HepG2 (cell line): ENCODE results near the gene SOX12. TPM values are rescaled to one million over a fixed set of nuclear protein-coding genes. Genes with fewer than 3 reads are reported as not detected.

Experiments used
- AGO2 ChIP-seq: fragments of 200-400 bp; formaldehyde crosslinking; optimal IDR thresholded peaks from 2 replicates; pipeline ENCODE3; 2017; ENCODE audit warnings: mild to moderate bottlenecking, low read depth, low read length, moderate library complexity
- HNF4A ChIP-seq: sonication (generic); formaldehyde crosslinking; IDR thresholded peaks from 2 replicates; pipeline ENCODE4 v1.4.0; 2020; ENCODE audit warnings: missing genetic modification reagents
- KDM3A ChIP-seq: IDR thresholded peaks from 2 replicates; pipeline ENCODE4 v1.6.1; 2018; ENCODE audit warnings: low read depth, missing compliant biosample characterization
- MXI1 ChIP-seq: IDR thresholded peaks from 3 replicates; pipeline ENCODE4 v1.6.1; 2012; ENCODE audit warnings: low read depth, low read length, inconsistent platforms, borderline replicate concordance
- ONECUT2 ChIP-seq: sonication (generic); formaldehyde crosslinking; IDR thresholded peaks from 2 replicates; pipeline ENCODE4 v1.4.0; 2020; ENCODE audit warnings: missing genetic modification reagents
- PAF1 ChIP-seq: IDR thresholded peaks from 2 replicates; pipeline ENCODE4 v1.6.1; 2016; ENCODE audit warnings: missing genetic modification reagents, missing compliant biosample characterization
- PCBP2 ChIP-seq: fragments of 200-400 bp; formaldehyde crosslinking; optimal IDR thresholded peaks from 2 replicates; pipeline ENCODE3; 2018; ENCODE audit warnings: low read length, low read depth; ENCODE audit not compliant: poor library complexity, severe bottlenecking
- TARDBP ChIP-seq: sonication (generic); formaldehyde crosslinking; IDR thresholded peaks from 2 replicates; pipeline ENCODE4 v1.8.0; 2022; ENCODE audit warnings: mild to moderate bottlenecking, missing genetic modification reagents
- ZC3H13 ChIP-seq: sonication (generic); formaldehyde crosslinking; IDR thresholded peaks from 2 replicates; pipeline ENCODE4 v1.8.1; 2023; ENCODE audit warnings: mild to moderate bottlenecking, missing genetic modification reagents, moderate library complexity
- ZNF24 ChIP-seq: fragments of 450-650 bp; IDR thresholded peaks from 2 replicates; pipeline ENCODE4 v1.6.1; 2017; ENCODE audit warnings: antibody characterized with exemption, mild to moderate bottlenecking
- ZNF296 ChIP-seq: sonication (generic); formaldehyde crosslinking; conservative IDR thresholded peaks from 2 replicates; pipeline ENCODE4 v1.5.0; 2020; ENCODE audit warnings: mild to moderate bottlenecking, missing genetic modification reagents
- ZNF337 ChIP-seq: sonication (generic); formaldehyde crosslinking; IDR thresholded peaks from 2 replicates; pipeline ENCODE4 v1.5.1; 2020; ENCODE audit warnings: missing genetic modification reagents, low read depth, mild to moderate bottlenecking, borderline replicate concordance
- ZNF720 ChIP-seq: sonication (generic); formaldehyde crosslinking; IDR thresholded peaks from 2 replicates; pipeline ENCODE4 v1.4.0; 2020; ENCODE audit warnings: missing genetic modification reagents
- ZNF841 ChIP-seq: sonication (generic); formaldehyde crosslinking; IDR thresholded peaks from 2 replicates; pipeline ENCODE4 v1.8.1; 2023; ENCODE audit warnings: missing genetic modification reagents, borderline replicate concordance
- polyA plus RNA-seq, 8 experiments: library from polyadenylated mRNA; depleted of rRNA in 3 of 8; stranded (reverse) in 7 of 8; unstranded in 1 of 8; fragments of >200 nt; fragmentation: Illumina TruSeq in 4 of 8; extraction: Trizol in 4 of 8; gene quantifications; 2 replicates each; pipeline versions ENCODE4 v1.2.1 to v1.2.3, GENCODE V29; 2011 to 2016; ENCODE audit warnings: low read depth in 4 of 8, missing spikeins in 1 of 8, mixed read lengths in 1 of 8; ENCODE audit not compliant: insufficient read depth in 1 of 8
- total RNA-seq, 5 experiments: library from RNA; depleted of rRNA; stranded (reverse); fragments of >200 nt; fragmentation: Illumina TruSeq; extraction: Trizol; gene quantifications; 2 replicates each; pipeline ENCODE4 v1.2.3, GENCODE V29; 2016; ENCODE audit warnings: low read depth in 1 of 5
- TF ChIP-seq, protein P1 (sequence below): sonication (generic); formaldehyde crosslinking; IDR thresholded peaks from 2 replicates; pipeline ENCODE4 v1.4.0; 2020; ENCODE audit warnings: missing genetic modification reagents, mild to moderate bottlenecking, borderline replicate concordance
- TF ChIP-seq, protein P2 (sequence below): IDR thresholded peaks from 2 replicates; pipeline ENCODE4 v1.6.1; 2016
- TF ChIP-seq, protein P3 (sequence below): sonication (generic); formaldehyde crosslinking; IDR thresholded peaks from 2 replicates; pipeline ENCODE4 v1.4.0; 2020; ENCODE audit warnings: missing genetic modification reagents
- TF ChIP-seq, protein P4 (sequence below), 2 experiments: IDR thresholded peaks; 2 replicates each; pipeline ENCODE4 v1.6.1; 2011 to 2012; ENCODE audit warnings: low read length in 2 of 2, borderline replicate concordance in 1 of 2, low read depth in 1 of 2, mild to moderate bottlenecking in 1 of 2, moderate library complexity in 1 of 2

SOX12 gene
- total and polyA plus RNA-seq, 2 of the 13 experiments (the other 11 are each of a cell fraction or from before 2014, with no cell fraction given) = 10.0 to 18.7 TPM

DNA sequence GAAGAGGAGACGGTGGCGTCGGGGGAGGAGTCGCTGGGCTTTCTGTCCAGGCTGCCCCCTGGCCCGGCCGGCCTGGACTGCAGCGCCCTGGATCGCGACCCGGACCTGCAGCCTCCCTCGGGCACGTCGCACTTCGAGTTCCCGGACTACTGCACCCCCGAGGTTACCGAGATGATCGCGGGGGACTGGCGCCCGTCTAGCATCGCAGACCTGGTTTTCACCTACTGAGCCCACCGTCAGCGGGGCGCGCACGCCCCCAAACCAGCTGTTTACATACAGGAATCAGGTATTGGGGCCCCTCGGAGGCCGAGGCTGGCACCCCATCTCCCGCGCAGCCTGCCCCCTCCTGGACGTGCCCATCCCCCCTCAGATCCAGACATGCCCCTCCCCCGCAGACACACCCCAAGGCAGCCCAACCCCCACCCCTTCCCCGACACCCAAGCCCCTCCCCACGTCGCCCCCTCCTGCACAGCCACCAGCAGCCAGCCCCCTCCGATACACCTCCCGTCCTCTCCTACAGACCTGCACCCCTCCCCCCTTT lies 1.4 kb downstream of the SOX12 start (continued):
- TF ChIP-seq TARDBP (CRISPR knock-in tag) (no peak), ZNF24 (no peak), ZNF720 (no peak), MXI1 (no peak), ZNF841 (CRISPR knock-in tag) (no peak), ZNF296 (CRISPR knock-in tag) (peak; percentile 89), ZC3H13 (peak; percentile 90), ZNF337 (no peak), HNF4A (CRISPR knock-in tag) (no peak; the same call in 1 of the 2 replicates), PCBP2 (no peak), PAF1 (0 out of 2 replicates have a peak, but pooled peaks have one; percentile 56), KDM3A (no peak; the same call in none of the 2 replicates), ONECUT2 (CRISPR knock-in tag) (no peak), AGO2 (peak; percentile 11)
- TF ChIP-seq, protein P1, sequence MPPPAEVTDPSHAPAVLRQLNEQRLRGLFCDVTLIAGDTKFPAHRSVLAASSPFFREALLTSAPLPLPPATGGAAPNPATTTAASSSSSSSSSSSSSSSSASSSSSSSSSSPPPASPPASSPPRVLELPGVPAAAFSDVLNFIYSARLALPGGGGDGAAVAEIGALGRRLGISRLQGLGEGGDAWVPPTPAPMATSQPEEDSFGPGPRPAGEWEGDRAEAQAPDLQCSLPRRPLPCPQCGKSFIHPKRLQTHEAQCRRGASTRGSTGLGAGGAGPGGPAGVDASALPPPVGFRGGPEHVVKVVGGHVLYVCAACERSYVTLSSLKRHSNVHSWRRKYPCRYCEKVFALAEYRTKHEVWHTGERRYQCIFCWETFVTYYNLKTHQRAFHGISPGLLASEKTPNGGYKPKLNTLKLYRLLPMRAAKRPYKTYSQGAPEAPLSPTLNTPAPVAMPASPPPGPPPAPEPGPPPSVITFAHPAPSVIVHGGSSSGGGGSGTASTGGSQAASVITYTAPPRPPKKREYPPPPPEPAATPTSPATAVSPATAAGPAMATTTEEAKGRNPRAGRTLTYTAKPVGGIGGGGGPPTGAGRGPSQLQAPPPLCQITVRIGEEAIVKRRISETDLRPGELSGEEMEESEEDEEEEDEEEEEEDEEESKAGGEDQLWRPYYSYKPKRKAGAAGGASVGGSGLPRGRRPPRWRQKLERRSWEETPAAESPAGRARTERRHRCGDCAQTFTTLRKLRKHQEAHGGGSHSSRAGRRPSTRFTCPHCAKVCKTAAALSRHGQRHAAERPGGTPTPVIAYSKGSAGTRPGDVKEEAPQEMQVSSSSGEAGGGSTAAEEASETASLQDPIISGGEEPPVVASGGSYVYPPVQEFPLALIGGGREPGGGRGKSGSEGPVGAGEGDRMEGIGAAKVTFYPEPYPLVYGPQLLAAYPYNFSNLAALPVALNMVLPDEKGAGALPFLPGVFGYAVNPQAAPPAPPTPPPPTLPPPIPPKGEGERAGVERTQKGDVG (CRISPR knock-in tag) = no peak
- TF ChIP-seq, protein P2, sequence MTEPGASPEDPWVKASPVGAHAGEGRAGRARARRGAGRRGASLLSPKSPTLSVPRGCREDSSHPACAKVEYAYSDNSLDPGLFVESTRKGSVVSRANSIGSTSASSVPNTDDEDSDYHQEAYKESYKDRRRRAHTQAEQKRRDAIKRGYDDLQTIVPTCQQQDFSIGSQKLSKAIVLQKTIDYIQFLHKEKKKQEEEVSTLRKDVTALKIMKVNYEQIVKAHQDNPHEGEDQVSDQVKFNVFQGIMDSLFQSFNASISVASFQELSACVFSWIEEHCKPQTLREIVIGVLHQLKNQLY (CRISPR knock-in tag) = 0 out of 2 replicates have a peak, but pooled peaks have one; percentile 15
- TF ChIP-seq, protein P3, sequence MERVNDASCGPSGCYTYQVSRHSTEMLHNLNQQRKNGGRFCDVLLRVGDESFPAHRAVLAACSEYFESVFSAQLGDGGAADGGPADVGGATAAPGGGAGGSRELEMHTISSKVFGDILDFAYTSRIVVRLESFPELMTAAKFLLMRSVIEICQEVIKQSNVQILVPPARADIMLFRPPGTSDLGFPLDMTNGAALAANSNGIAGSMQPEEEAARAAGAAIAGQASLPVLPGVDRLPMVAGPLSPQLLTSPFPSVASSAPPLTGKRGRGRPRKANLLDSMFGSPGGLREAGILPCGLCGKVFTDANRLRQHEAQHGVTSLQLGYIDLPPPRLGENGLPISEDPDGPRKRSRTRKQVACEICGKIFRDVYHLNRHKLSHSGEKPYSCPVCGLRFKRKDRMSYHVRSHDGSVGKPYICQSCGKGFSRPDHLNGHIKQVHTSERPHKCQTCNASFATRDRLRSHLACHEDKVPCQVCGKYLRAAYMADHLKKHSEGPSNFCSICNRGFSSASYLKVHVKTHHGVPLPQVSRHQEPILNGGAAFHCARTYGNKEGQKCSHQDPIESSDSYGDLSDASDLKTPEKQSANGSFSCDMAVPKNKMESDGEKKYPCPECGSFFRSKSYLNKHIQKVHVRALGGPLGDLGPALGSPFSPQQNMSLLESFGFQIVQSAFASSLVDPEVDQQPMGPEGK (CRISPR knock-in tag) = peak; percentile 76
- TF ChIP-seq, protein P4, sequence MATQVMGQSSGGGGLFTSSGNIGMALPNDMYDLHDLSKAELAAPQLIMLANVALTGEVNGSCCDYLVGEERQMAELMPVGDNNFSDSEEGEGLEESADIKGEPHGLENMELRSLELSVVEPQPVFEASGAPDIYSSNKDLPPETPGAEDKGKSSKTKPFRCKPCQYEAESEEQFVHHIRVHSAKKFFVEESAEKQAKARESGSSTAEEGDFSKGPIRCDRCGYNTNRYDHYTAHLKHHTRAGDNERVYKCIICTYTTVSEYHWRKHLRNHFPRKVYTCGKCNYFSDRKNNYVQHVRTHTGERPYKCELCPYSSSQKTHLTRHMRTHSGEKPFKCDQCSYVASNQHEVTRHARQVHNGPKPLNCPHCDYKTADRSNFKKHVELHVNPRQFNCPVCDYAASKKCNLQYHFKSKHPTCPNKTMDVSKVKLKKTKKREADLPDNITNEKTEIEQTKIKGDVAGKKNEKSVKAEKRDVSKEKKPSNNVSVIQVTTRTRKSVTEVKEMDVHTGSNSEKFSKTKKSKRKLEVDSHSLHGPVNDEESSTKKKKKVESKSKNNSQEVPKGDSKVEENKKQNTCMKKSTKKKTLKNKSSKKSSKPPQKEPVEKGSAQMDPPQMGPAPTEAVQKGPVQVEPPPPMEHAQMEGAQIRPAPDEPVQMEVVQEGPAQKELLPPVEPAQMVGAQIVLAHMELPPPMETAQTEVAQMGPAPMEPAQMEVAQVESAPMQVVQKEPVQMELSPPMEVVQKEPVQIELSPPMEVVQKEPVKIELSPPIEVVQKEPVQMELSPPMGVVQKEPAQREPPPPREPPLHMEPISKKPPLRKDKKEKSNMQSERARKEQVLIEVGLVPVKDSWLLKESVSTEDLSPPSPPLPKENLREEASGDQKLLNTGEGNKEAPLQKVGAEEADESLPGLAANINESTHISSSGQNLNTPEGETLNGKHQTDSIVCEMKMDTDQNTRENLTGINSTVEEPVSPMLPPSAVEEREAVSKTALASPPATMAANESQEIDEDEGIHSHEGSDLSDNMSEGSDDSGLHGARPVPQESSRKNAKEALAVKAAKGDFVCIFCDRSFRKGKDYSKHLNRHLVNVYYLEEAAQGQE (IDR thresholded peaks at IDR 0.05; ENCODE audit: borderline replicate concordance in 1 of 2, low read depth in 1 of 2, low read length in 2 of 2) = no peak
